Liver (tissue), 5 donors: ENCODE data around the gene KRT27. TPM values are rescaled to one million over a fixed set of nuclear protein-coding genes. Genes with fewer than 3 reads are reported as not detected.

Experiments
- FOXA2 ChIP-seq: IDR thresholded peaks from 2 replicates; pipeline ENCODE4 v1.6.1; 2016; ENCODE audit warnings: antibody characterized with exemption
- polyA plus RNA-seq, 2 donors: library from polyadenylated mRNA; stranded (reverse) in 1 of 2; unstranded in 1 of 2; fragments of 200-250 nt in 1 of 2; fragments of >200 nt in 1 of 2; fragmentation: Nextera tagmentation in 1 of 2; extraction: Ambion mirVana in 1 of 2; gene quantifications; one replicate each; pipeline versions ENCODE4 v1.2.1 to v1.2.3, GENCODE V29; 2013 to 2015
- total RNA-seq, 2 donors: library from RNA; depleted of rRNA; stranded (reverse); fragments of >200 nt; gene quantifications; one replicate each; pipeline ENCODE4 v1.2.3, GENCODE V29; 2014
- TF ChIP-seq, protein P1 (sequence below): fragments of 150-350 bp; IDR thresholded peaks from 2 replicates; pipeline ENCODE4 v1.5.1; 2017; ENCODE audit warnings: improper control_type of control experiment, low read depth, low read length; ENCODE audit not compliant: missing input control
- donor health status: healthy.
- donor health status: healthy.
- donor health status: healthy.

KRT27 gene
- total and polyA plus RNA-seq, 4 donors = not detected

DNA sequence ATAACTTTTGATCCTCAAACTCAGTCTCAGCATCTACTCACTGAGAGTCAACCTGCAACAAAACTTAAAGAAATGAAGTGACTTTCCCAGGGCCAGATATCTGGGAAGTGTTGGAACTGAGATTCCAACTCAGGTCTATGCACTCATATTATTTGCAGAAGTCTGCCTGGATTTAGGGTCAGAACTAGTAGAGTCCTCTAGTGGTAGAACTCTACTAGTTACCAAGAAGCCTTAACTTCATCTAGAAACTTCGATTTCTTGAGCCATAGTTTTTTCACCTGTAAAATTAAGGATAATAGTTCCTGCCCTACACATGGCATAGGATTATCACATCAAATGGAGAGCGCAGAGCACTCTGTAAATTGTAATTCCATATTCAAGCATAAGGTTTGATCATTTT lies 55.4 kb downstream of the KRT27 start (continued):
- TF ChIP-seq, protein P1, sequence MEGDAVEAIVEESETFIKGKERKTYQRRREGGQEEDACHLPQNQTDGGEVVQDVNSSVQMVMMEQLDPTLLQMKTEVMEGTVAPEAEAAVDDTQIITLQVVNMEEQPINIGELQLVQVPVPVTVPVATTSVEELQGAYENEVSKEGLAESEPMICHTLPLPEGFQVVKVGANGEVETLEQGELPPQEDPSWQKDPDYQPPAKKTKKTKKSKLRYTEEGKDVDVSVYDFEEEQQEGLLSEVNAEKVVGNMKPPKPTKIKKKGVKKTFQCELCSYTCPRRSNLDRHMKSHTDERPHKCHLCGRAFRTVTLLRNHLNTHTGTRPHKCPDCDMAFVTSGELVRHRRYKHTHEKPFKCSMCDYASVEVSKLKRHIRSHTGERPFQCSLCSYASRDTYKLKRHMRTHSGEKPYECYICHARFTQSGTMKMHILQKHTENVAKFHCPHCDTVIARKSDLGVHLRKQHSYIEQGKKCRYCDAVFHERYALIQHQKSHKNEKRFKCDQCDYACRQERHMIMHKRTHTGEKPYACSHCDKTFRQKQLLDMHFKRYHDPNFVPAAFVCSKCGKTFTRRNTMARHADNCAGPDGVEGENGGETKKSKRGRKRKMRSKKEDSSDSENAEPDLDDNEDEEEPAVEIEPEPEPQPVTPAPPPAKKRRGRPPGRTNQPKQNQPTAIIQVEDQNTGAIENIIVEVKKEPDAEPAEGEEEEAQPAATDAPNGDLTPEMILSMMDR = peak; percentile 55
- no peak for TF ChIP-seq FOXA2

Other genes with a start within 250 kb of the KRT27 start
- under 1 TPM; 0.08 to 0.89 TPM for gene CCR7, start 217.1 kb downstream of the KRT27 start, total RNA-seq
- gene CCR7, start 217.1 kb downstream of the KRT27 start, polyA plus RNA-seq = under 1 TPM; 0.16 to 0.40 TPM
- 10 to 100 TPM; 33.8 to 38.9 TPM for gene SMARCE1, start 134.7 kb downstream of the KRT27 start, total RNA-seq
- gene SMARCE1, start 134.7 kb downstream of the KRT27 start, polyA plus RNA-seq = 10 to 100 TPM; 25.0 to 40.8 TPM
- 1 to 10 TPM; 2.7 to 5.6 TPM for gene KRT222, start 117.4 kb downstream of the KRT27 start, total RNA-seq
- 1 to 10 TPM; 1.9 to 3.1 TPM for gene KRT222, start 117.4 kb downstream of the KRT27 start, polyA plus RNA-seq
- not detected for gene KRT24, start 78.8 kb downstream of the KRT27 start, total RNA-seq
- gene KRT24, start 78.8 kb downstream of the KRT27 start, polyA plus RNA-seq = not detected
- gene KRT25, start 27.2 kb downstream of the KRT27 start, total RNA-seq = not detected
- gene KRT25, start 27.2 kb downstream of the KRT27 start, polyA plus RNA-seq = not detected
- gene KRT26, start 10.3 kb downstream of the KRT27 start, total RNA-seq = not detected
- not detected for gene KRT26, start 10.3 kb downstream of the KRT27 start, polyA plus RNA-seq
- gene KRT28, start 17.4 kb upstream of the KRT27 start, total RNA-seq = not detected
- not detected for gene KRT28, start 17.4 kb upstream of the KRT27 start, polyA plus RNA-seq
- gene KRT10, start 40.1 kb upstream of the KRT27 start, total RNA-seq = 1 to 10 TPM; 1.6 to 3.4 TPM
- 10 to 100 TPM; 10.8 to 52.5 TPM for gene KRT10, start 40.1 kb upstream of the KRT27 start, polyA plus RNA-seq
- gene KRT12, start 84.7 kb upstream of the KRT27 start, total RNA-seq = not detected
- gene KRT12, start 84.7 kb upstream of the KRT27 start, polyA plus RNA-seq = not detected
- not detected for gene KRT20, start 102.7 kb upstream of the KRT27 start, total RNA-seq
- gene KRT20, start 102.7 kb upstream of the KRT27 start, polyA plus RNA-seq = not detected
- gene KRT23, start 155.1 kb upstream of the KRT27 start, total RNA-seq = 1 to 10 TPM in 1 of 2 donors, under 1 TPM in 1; 0.09 to 1.3 TPM
- gene KRT23, start 155.1 kb upstream of the KRT27 start, polyA plus RNA-seq = under 1 TPM in 1 of 2 donors, not detected in 1; 0.24 TPM
- gene KRT39, start 184.4 kb upstream of the KRT27 start, total RNA-seq = not detected
- gene KRT39, start 184.4 kb upstream of the KRT27 start, polyA plus RNA-seq = not detected
- not detected for gene KRT40, start 201.8 kb upstream of the KRT27 start, total RNA-seq
- gene KRT40, start 201.8 kb upstream of the KRT27 start, polyA plus RNA-seq = not detected
- not detected for gene KRTAP3-3, start 211.6 kb upstream of the KRT27 start, total RNA-seq
- gene KRTAP3-3, start 211.6 kb upstream of the KRT27 start, polyA plus RNA-seq = not detected
- not detected for gene KRTAP3-2, start 217.4 kb upstream of the KRT27 start, total RNA-seq
- not detected for gene KRTAP3-2, start 217.4 kb upstream of the KRT27 start, polyA plus RNA-seq
- not detected for gene KRTAP3-1, start 226.6 kb upstream of the KRT27 start, total RNA-seq
- not detected for gene KRTAP3-1, start 226.6 kb upstream of the KRT27 start, polyA plus RNA-seq
- not detected for gene KRTAP1-5, start 244.7 kb upstream of the KRT27 start, total RNA-seq
- gene KRTAP1-5, start 244.7 kb upstream of the KRT27 start, polyA plus RNA-seq = not detected
- not detected for gene KRTAP1-4, start 247.6 kb upstream of the KRT27 start, total RNA-seq
- gene KRTAP1-4, start 247.6 kb upstream of the KRT27 start, polyA plus RNA-seq = not detected